22Rv1 (cell line): ENCODE results near the gene STRIT1.

Experiments
- CTCF ChIP-seq: fragments of 450-650 bp; IDR thresholded peaks from 2 replicates; pipeline ENCODE4 v1.5.1; 2017; ENCODE audit warnings: mild to moderate bottlenecking
- ZFX ChIP-seq: fragments of 450-650 bp; IDR thresholded peaks from 2 replicates; pipeline ENCODE4 v1.6.1; 2017; ENCODE audit warnings: antibody characterized with exemption, borderline replicate concordance

- TF ChIP-seq CTCF (no peak), ZFX (no peak)
These were observed 9.4 kb upstream of the STRIT1 start for GRCh38 chr3:155302891-155303290.
